GM23338 (cell line): Measurements from ENCODE around the gene NPY. TPM values are rescaled to one million over a fixed set of nuclear protein-coding genes. Genes with fewer than 3 reads are reported as not detected.

ENCODE experiments used
- ATAC-seq: fragments of 200-7000 bp; cut with Tn5 transposase; 3 replicates; pipeline ENCODE4 v1.9.1; 2020
- DNase-seq: peaks from one replicate; pipeline ENCODE4 v3.0.0-alpha.2; 2015; ENCODE audit warnings: low spot score
- H2AFZ ChIP-seq: fragments of 200-600 bp; sonication (generic); 2 replicates; pipeline ENCODE4 v1.8.0; 2016; ENCODE audit warnings: antibody characterized with exemption, mild to moderate bottlenecking, moderate library complexity
- H3F3A ChIP-seq: fragments of 200-600 bp; sonication (generic); replicated peaks from 2 replicates; pipeline ENCODE4 v1.8.0; 2017; ENCODE audit warnings: antibody characterized with exemption, mixed run types, low read depth
- H3K27ac ChIP-seq: fragments of 200-600 bp; sonication (generic); 2 replicates; pipeline ENCODE4 v1.6.1; 2016; ENCODE audit warnings: low read depth
- H3K27me3 ChIP-seq: fragments of 200-600 bp; sonication (generic); 2 replicates; pipeline ENCODE4 v1.8.0; 2016; ENCODE audit warnings: mild to moderate bottlenecking, mixed run types, moderate library complexity; ENCODE audit not compliant: insufficient read depth
- H3K36me3 ChIP-seq: fragments of 200-600 bp; sonication (generic); 2 replicates; pipeline ENCODE4 v1.8.0; 2016; ENCODE audit warnings: mild to moderate bottlenecking; ENCODE audit not compliant: insufficient read depth
- H3K4me1 ChIP-seq: fragments of 200-600 bp; sonication (generic); 2 replicates; pipeline ENCODE4 v1.8.0; 2016; ENCODE audit warnings: mild to moderate bottlenecking, moderate library complexity; ENCODE audit not compliant: insufficient read depth
- H3K4me2 ChIP-seq: fragments of 200-600 bp; sonication (generic); 2 replicates; pipeline ENCODE4 v1.7.1; 2017; ENCODE audit warnings: mixed run types
- H3K4me3 ChIP-seq: fragments of 200-600 bp; sonication (generic); 2 replicates; pipeline ENCODE4 v1.6.1; 2016; ENCODE audit warnings: mixed run types
- H3K79me2 ChIP-seq: fragments of 200-600 bp; sonication (generic); replicated peaks from 2 replicates; pipeline ENCODE4 v1.8.0; 2017; ENCODE audit warnings: mild to moderate bottlenecking; ENCODE audit not compliant: insufficient read depth
- H3K9me2 ChIP-seq: fragments of 200-600 bp; sonication (generic); 2 replicates; pipeline ENCODE4 v1.8.0; 2017; ENCODE audit not compliant: insufficient read depth
- H4K20me1 ChIP-seq: fragments of 200-600 bp; sonication (generic); replicated peaks from 2 replicates; pipeline ENCODE4 v1.8.0; 2017; ENCODE audit warnings: mild to moderate bottlenecking; ENCODE audit not compliant: insufficient read depth
- H3K27ac Mint-ChIP-seq: 2 replicates; pipeline ENCODE4 v1.8.0; 2020; ENCODE audit warnings: inconsistent platforms, mild to moderate bottlenecking, moderate library complexity, mixed read lengths
- H3K27me3 Mint-ChIP-seq: 3 replicates; pipeline ENCODE4 v1.8.0; 2022; ENCODE audit warnings: low read depth, mild to moderate bottlenecking, moderate library complexity, mixed read lengths, inconsistent platforms; ENCODE audit not compliant: insufficient read depth, poor library complexity
- H3K36me3 Mint-ChIP-seq: 3 replicates; pipeline ENCODE4 v1.8.0; 2021; ENCODE audit warnings: low read depth, mild to moderate bottlenecking, inconsistent platforms, moderate library complexity, mixed read lengths
- H3K4me1 Mint-ChIP-seq: 3 replicates; pipeline ENCODE4 v1.8.0; 2020; ENCODE audit warnings: mild to moderate bottlenecking, inconsistent platforms, mixed read lengths
- H3K4me3 Mint-ChIP-seq: 3 replicates; pipeline ENCODE4 v1.8.0; 2021; ENCODE audit warnings: moderate library complexity, mild to moderate bottlenecking, inconsistent platforms, mixed read lengths
- H3K9me3 Mint-ChIP-seq: 3 replicates; pipeline ENCODE4 v1.8.0; 2020; ENCODE audit warnings: moderate library complexity, mild to moderate bottlenecking, inconsistent platforms, mixed read lengths
- CREB1 ChIP-seq: fragments of 250-450 bp; sonication (Bioruptor Pico); IDR thresholded peaks from 2 replicates; pipeline ENCODE4 v1.5.0; 2020; ENCODE audit warnings: low read depth, mild to moderate bottlenecking, moderate library complexity
- EZH2phosphoT487 ChIP-seq: fragments of 200-600 bp; sonication (generic); IDR thresholded peaks from one replicate; pipeline ENCODE4 v1.8.1; 2018; ENCODE audit warnings: antibody characterized with exemption; ENCODE audit not compliant: unreplicated experiment
- NANOG ChIP-seq: IDR thresholded peaks from 2 replicates; pipeline ENCODE4 v1.6.1; 2016; ENCODE audit warnings: antibody characterized with exemption, borderline replicate concordance
- POLR2AphosphoS5 ChIP-seq: IDR thresholded peaks from 2 replicates; pipeline ENCODE4 v1.6.1; 2016; ENCODE audit warnings: antibody characterized with exemption, low read depth
- ZNF114 ChIP-seq: fragments of 250-450 bp; sonication (Bioruptor Pico); IDR thresholded peaks from 2 replicates; pipeline ENCODE4 v1.5.0; 2020; ENCODE audit warnings: mild to moderate bottlenecking, moderate library complexity
- ZNF331 ChIP-seq: fragments of 250-450 bp; sonication (Bioruptor Pico); IDR thresholded peaks from 2 replicates; pipeline ENCODE4 v1.5.0; 2020; ENCODE audit warnings: low read depth, mild to moderate bottlenecking, moderate library complexity
- ZNF462 ChIP-seq: fragments of 250-450 bp; sonication (Bioruptor Pico); IDR thresholded peaks from 2 replicates; pipeline ENCODE4 v1.5.0; 2020; ENCODE audit warnings: mild to moderate bottlenecking, moderate library complexity
- polyA plus RNA-seq: library from polyadenylated mRNA; unstranded; fragments of >200 nt; fragmentation: Nextera tagmentation; extraction: Ambion mirVana; gene quantifications from 2 replicates; pipeline ENCODE4 v1.2.1, GENCODE V29; 2016
- total RNA-seq: library from RNA; depleted of rRNA; stranded (reverse); fragments of >200 nt; shearing (Covaris generic); gene quantifications from 2 replicates; pipeline ENCODE4 v1.2.3, GENCODE V29; 2014

Gene NPY
- total and polyA plus RNA-seq, 2 experiments from 2014 or later = 7.0 TPM; not detected in 1

GRCh38 chr7:24328894-24329293, 44.9 kb downstream of the NPY start (continued):
- no peak for TF ChIP-seq ZNF462 (CRISPR knock-in tag)

- Histone ChIP-seq H3F3A (no peaks in the 10 kb centered on the region), H3K27ac (no peak overlapping the region), H3K4me2 (no peak overlapping the region), H3K4me3 (no peak overlapping the region), H4K20me1 (no peaks in the 10 kb centered on the region; the same call in 1 of the 2 replicates), H3K27me3 (peaks cover 41% of the 10 kb centered on the region), H2AFZ (no peak overlapping the region), H3K36me3 (no peaks in the 10 kb centered on the region), H3K9me2 (no peaks in the 10 kb centered on the region), H3K79me2 (no peaks in the 10 kb centered on the region), H3K4me1 (peaks cover 27% of the 10 kb centered on the region)
- Mint-ChIP-seq H3K4me1 (peaks cover 39% of the 10 kb centered on the region), H3K36me3 (peaks cover 27% of the 10 kb centered on the region), H3K27ac (no peak overlapping the region), H3K4me3 (no peak overlapping the region), H3K27me3 (peaks cover 10% of the 10 kb centered on the region), H3K9me3 (peaks cover 6% of the 10 kb centered on the region; the same call in 2 of the 3 replicates)
- no peak for TF ChIP-seq ZNF114
- ATAC-seq = no peak
- DNase-seq = no peak
Measured at GRCh38 chr7:24334012-24334411, 50.0 kb downstream of the NPY start.

GRCh38 chr7:24334627-24335026, 50.6 kb downstream of the NPY start:
- Mint-ChIP-seq H3K9me3 (peaks cover 6% of the 10 kb centered on the region; the same call in 2 of the 3 replicates), H3K27me3 (peaks cover 10% of the 10 kb centered on the region), H3K27ac (no peak overlapping the region), H3K4me1 (peaks cover 36% of the 10 kb centered on the region), H3K36me3 (peaks cover 27% of the 10 kb centered on the region), H3K4me3 (no peak overlapping the region)
- H3K36me3 ChIP-seq = no peaks in the 10 kb centered on the region
- H3K27me3 ChIP-seq = peaks cover 45% of the 10 kb centered on the region
- H3F3A ChIP-seq = no peaks in the 10 kb centered on the region
- ATAC-seq = no peak
- H3K9me2 ChIP-seq = no peaks in the 10 kb centered on the region
- H3K79me2 ChIP-seq = no peaks in the 10 kb centered on the region
- H4K20me1 ChIP-seq = no peaks in the 10 kb centered on the region; the same call in 1 of the 2 replicates
- no peak overlapping the region for H3K4me3 ChIP-seq
- H3K4me2 ChIP-seq = no peak overlapping the region
- H3K27ac ChIP-seq = no peak overlapping the region
- no peak overlapping the region for H2AFZ ChIP-seq
- DNase-seq = no peak
- peaks cover 27% of the 10 kb centered on the region for H3K4me1 ChIP-seq
- no peak for TF ChIP-seq EZH2phosphoT487
- TF ChIP-seq POLR2AphosphoS5 = no peak
- no peak for TF ChIP-seq ZNF331
- no peak for TF ChIP-seq NANOG
- TF ChIP-seq CREB1 (CRISPR knock-in tag) = no peak
